K562 (cell line): Measurements from ENCODE around the gene NBEAL1. TPM values are rescaled to one million over a fixed set of nuclear protein-coding genes. Genes with fewer than 3 reads are reported as not detected.

ENCODE experiments used
- ATF7 ChIP-seq: fragments of 450-650 bp; IDR thresholded peaks from 2 replicates; pipeline ENCODE4 v1.7.1; 2014; ENCODE audit warnings: mild to moderate bottlenecking, moderate library complexity
- BHLHE40 ChIP-seq: IDR thresholded peaks from 2 replicates; pipeline ENCODE4 v1.6.1; 2011; ENCODE audit warnings: low read length, improper control_type of control experiment
- CXXC5 ChIP-seq: fragments of 250-450 bp; sonication (Bioruptor Pico); IDR thresholded peaks from 2 replicates; pipeline ENCODE4 v1.8.0; 2022; ENCODE audit warnings: inconsistent platforms, mild to moderate bottlenecking, moderate library complexity
- DPF2 ChIP-seq: fragments of 450-650 bp; IDR thresholded peaks from 2 replicates; pipeline ENCODE4 v1.6.1; 2016
- ELF4 ChIP-seq: fragments of 450-650 bp; formaldehyde crosslinking; IDR thresholded peaks from 2 replicates; pipeline ENCODE4 v1.4.0; 2022; ENCODE audit warnings: missing genetic modification characterization
- FOS ChIP-seq: IDR thresholded peaks from 3 replicates; pipeline ENCODE4 v1.6.1; 2011; ENCODE audit not compliant: insufficient read length; ENCODE audit errors: extremely low read depth
- FOXJ2 ChIP-seq: fragments of 200-800 bp; sonication (Bioruptor generic); IDR thresholded peaks from 2 replicates; pipeline ENCODE4 v1.6.1; 2016; ENCODE audit warnings: missing genetic modification characterization, missing compliant biosample characterization
- FOXP1 ChIP-seq: sonication (generic); formaldehyde crosslinking; IDR thresholded peaks from 2 replicates; pipeline ENCODE4 v1.8.0; 2022; ENCODE audit warnings: mild to moderate bottlenecking, missing genetic modification reagents
- HDAC3 ChIP-seq: fragments of 450-650 bp; IDR thresholded peaks from 2 replicates; pipeline ENCODE4 v1.6.1; 2018; ENCODE audit warnings: borderline replicate concordance, mild to moderate bottlenecking, moderate library complexity; ENCODE audit not compliant: partially characterized antibody
- NCOA1 ChIP-seq: fragments of 450-650 bp; IDR thresholded peaks from 2 replicates; pipeline ENCODE4 v1.6.1; 2016; ENCODE audit warnings: low read depth
- POLR2AphosphoS5 ChIP-seq: IDR thresholded peaks from 2 replicates; pipeline ENCODE4 v1.6.1; 2011; ENCODE audit warnings: mild to moderate bottlenecking, low read depth, low read length, moderate library complexity; ENCODE audit not compliant: control insufficient read depth, insufficient read depth
- POLR2B ChIP-seq: fragments of 450-650 bp; IDR thresholded peaks from 2 replicates; pipeline ENCODE4 v1.6.1; 2018; ENCODE audit warnings: low read depth; ENCODE audit not compliant: partially characterized antibody
- SRSF1 ChIP-seq: fragments of 200-400 bp; formaldehyde crosslinking; IDR thresholded peaks from 2 replicates; pipeline ENCODE4 v1.6.1; 2017; ENCODE audit warnings: mild to moderate bottlenecking, low read depth, low read length, moderate library complexity
- SUPT5H ChIP-seq: fragments of 450-650 bp; IDR thresholded peaks from 2 replicates; pipeline ENCODE4 v1.6.1; 2016
- TAF9B ChIP-seq: fragments of 450-650 bp; IDR thresholded peaks from 2 replicates; pipeline ENCODE4 v1.6.1; 2018; ENCODE audit warnings: mild to moderate bottlenecking; ENCODE audit not compliant: partially characterized antibody
- ZNF316 ChIP-seq: fragments of 450-650 bp; IDR thresholded peaks from 2 replicates; pipeline ENCODE4 v1.6.1; 2016
- ZNF324 ChIP-seq: fragments of 250-450 bp; sonication (Bioruptor Pico); IDR thresholded peaks from 2 replicates; pipeline ENCODE4 v1.4.0; 2020; ENCODE audit warnings: mild to moderate bottlenecking
- ZNF584 ChIP-seq: fragments of 200-800 bp; sonication (Bioruptor generic); IDR thresholded peaks from 2 replicates; pipeline ENCODE4 v1.6.1; 2016; ENCODE audit warnings: low read depth, mild to moderate bottlenecking, missing genetic modification characterization, missing compliant biosample characterization
- polyA plus RNA-seq, 8 experiments: library from polyadenylated mRNA; depleted of rRNA in 4 of 8; stranded (reverse) in 5 of 8; unstranded in 3 of 8; fragments of >200 nt; fragmentation: Nextera tagmentation in 2 of 8; fragmentation: Illumina TruSeq in 1 of 8; extraction: Ambion mirVana in 2 of 8; extraction: Trizol in 1 of 8; gene quantifications; 2 replicates each; pipeline versions ENCODE4 v1.2.1 to v1.2.3, GENCODE V29; 2011 to 2014; ENCODE audit warnings: inconsistent platforms in 1 of 8, missing spikeins in 1 of 8
- total RNA-seq, 7 experiments: library from RNA; depleted of rRNA in 6 of 7; stranded (reverse); fragments of >200 nt in 6 of 7; fragmentation: Illumina TruSeq in 2 of 7; extraction: Trizol in 2 of 7; gene quantifications; 2 replicates each; pipeline versions ENCODE4 v1.2.1 to v1.2.3, GENCODE V29; 2011 to 2021; ENCODE audit warnings: low replicate concordance in 1 of 7
- TF ChIP-seq, protein P1 (sequence below), 2 experiments: fragments of 450-650 bp in 1 of 2; sonication (generic) in 1 of 2; formaldehyde crosslinking in 1 of 2; IDR thresholded peaks in 1 of 2; conservative IDR thresholded peaks in 1 of 2; 2 replicates each; pipeline versions ENCODE4 v1.6.1 to v1.8.1; 2016 to 2023; ENCODE audit warnings: mild to moderate bottlenecking in 2 of 2, moderate library complexity in 2 of 2, inconsistent platforms in 1 of 2, missing genetic modification reagents in 1 of 2
- TF ChIP-seq, protein P2 (sequence below): fragments of 450-650 bp; IDR thresholded peaks from 2 replicates; pipeline ENCODE4 v1.6.1; 2018; ENCODE audit not compliant: partially characterized antibody
- TF ChIP-seq, protein P3 (sequence below), 2 experiments: fragments of 450-650 bp in 1 of 2; sonication (generic) in 1 of 2; formaldehyde crosslinking; conservative IDR thresholded peaks; 2 replicates each; pipeline versions ENCODE4 v1.4.0 to v1.8.1; 2020 to 2022; ENCODE audit warnings: mild to moderate bottlenecking in 1 of 2, missing genetic modification reagents in 1 of 2
- TF ChIP-seq, protein P4 (sequence below): fragments of 250-450 bp; sonication (Bioruptor Pico); IDR thresholded peaks from 2 replicates; pipeline ENCODE4 v1.4.0; 2020; ENCODE audit warnings: mild to moderate bottlenecking

The NBEAL1 gene
- total and polyA plus RNA-seq, 9 of the 15 experiments (the other 6 are each of a cell fraction or from before 2014, with no cell fraction given) = 2.1 to 13.5 (median 7.3) TPM

GRCh38 chr2:203014456-203015199 lies at the start of gene NBEAL1 (continued):
- TF ChIP-seq, protein P1, sequence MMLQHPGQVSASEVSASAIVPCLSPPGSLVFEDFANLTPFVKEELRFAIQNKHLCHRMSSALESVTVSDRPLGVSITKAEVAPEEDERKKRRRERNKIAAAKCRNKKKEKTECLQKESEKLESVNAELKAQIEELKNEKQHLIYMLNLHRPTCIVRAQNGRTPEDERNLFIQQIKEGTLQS (IDR thresholded peaks at IDR 0.05) = peak; percentile 96
- TF ChIP-seq, protein P1 (CRISPR knock-in tag; conservative IDR thresholded peaks at IDR 0.05) = 0 out of 2 replicates have a peak, but pooled peaks have one; percentile 64
- TF ChIP-seq, protein P2, sequence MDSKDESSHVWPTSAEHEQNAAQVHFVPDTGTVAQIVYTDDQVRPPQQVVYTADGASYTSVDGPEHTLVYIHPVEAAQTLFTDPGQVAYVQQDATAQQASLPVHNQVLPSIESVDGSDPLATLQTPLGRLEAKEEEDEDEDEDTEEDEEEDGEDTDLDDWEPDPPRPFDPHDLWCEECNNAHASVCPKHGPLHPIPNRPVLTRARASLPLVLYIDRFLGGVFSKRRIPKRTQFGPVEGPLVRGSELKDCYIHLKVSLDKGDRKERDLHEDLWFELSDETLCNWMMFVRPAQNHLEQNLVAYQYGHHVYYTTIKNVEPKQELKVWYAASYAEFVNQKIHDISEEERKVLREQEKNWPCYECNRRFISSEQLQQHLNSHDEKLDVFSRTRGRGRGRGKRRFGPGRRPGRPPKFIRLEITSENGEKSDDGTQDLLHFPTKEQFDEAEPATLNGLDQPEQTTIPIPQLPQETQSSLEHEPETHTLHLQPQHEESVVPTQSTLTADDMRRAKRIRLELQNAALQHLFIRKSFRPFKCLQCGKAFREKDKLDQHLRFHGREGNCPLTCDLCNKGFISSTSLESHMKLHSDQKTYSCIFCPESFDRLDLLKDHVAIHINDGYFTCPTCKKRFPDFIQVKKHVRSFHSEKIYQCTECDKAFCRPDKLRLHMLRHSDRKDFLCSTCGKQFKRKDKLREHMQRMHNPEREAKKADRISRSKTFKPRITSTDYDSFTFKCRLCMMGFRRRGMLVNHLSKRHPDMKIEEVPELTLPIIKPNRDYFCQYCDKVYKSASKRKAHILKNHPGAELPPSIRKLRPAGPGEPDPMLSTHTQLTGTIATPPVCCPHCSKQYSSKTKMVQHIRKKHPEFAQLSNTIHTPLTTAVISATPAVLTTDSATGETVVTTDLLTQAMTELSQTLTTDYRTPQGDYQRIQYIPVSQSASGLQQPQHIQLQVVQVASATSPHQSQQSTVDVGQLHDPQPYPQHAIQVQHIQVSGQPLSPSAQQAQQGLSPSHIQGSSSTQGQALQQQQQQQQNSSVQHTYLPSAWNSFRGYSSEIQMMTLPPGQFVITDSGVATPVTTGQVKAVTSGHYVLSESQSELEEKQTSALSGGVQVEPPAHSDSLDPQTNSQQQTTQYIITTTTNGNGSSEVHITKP = peak; percentile 80
- TF ChIP-seq FOXJ2 (tag) (no peak), NCOA1 (peak; percentile 71; the same call in 1 of the 2 replicates), ZNF324 (CRISPR knock-in tag) (no peak), POLR2B (peak; percentile 61), CXXC5 (peak; percentile 71), ATF7 (peak; percentile 97), ZNF316 (peak; percentile 98), DPF2 (peak; percentile 57; the same call in 1 of the 2 replicates), FOXP1 (CRISPR knock-in tag) (no peak), TAF9B (peak; percentile 70), ELF4 (CRISPR knock-in tag) (peak; percentile 24; the same call in 1 of the 2 replicates), POLR2AphosphoS5 (0 out of 2 replicates have a peak, but pooled peaks have one; percentile 27), HDAC3 (no peak), FOS (peak; percentile 2), SUPT5H (peak; percentile 71), BHLHE40 (peak; percentile 43; the same call in 1 of the 2 replicates), SRSF1 (no peak), ZNF584 (CRISPR knock-in tag) (no peak)
- TF ChIP-seq, protein P3, sequence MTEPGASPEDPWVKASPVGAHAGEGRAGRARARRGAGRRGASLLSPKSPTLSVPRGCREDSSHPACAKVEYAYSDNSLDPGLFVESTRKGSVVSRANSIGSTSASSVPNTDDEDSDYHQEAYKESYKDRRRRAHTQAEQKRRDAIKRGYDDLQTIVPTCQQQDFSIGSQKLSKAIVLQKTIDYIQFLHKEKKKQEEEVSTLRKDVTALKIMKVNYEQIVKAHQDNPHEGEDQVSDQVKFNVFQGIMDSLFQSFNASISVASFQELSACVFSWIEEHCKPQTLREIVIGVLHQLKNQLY (CRISPR knock-in tag; conservative IDR thresholded peaks at IDR 0.05) = no peak
- TF ChIP-seq, protein P4, sequence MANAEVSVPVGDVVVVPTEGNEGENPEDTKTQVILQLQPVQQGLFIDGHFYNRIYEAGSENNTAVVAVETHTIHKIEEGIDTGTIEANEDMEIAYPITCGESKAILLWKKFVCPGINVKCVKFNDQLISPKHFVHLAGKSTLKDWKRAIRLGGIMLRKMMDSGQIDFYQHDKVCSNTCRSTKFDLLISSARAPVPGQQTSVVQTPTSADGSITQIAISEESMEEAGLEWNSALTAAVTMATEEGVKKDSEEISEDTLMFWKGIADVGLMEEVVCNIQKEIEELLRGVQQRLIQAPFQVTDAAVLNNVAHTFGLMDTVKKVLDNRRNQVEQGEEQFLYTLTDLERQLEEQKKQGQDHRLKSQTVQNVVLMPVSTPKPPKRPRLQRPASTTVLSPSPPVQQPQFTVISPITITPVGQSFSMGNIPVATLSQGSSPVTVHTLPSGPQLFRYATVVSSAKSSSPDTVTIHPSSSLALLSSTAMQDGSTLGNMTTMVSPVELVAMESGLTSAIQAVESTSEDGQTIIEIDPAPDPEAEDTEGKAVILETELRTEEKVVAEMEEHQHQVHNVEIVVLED (CRISPR knock-in tag) = peak; percentile 80
